PC-9 (cell line): ENCODE measurements around the gene RYR1.

Source experiments
- CTCF ChIP-seq: fragments of 200-600 bp; sonication (generic); conservative IDR thresholded peaks from 2 replicates; pipeline ENCODE4 v1.6.1; 2017; ENCODE audit warnings: mixed run types, antibody characterized with exemption, mild to moderate bottlenecking, moderate library complexity
- EZH2 ChIP-seq: fragments of 200-600 bp; sonication (generic); IDR thresholded peaks from 2 replicates; pipeline ENCODE4 v1.8.0; 2017; ENCODE audit warnings: antibody characterized with exemption, low read depth

GRCh38 chr19:38430931-38431330, 2.6 kb upstream of the RYR1 start:
- TF ChIP-seq EZH2, result no peak
- TF ChIP-seq CTCF, result no peak
